OCI-LY3 (cell line): ENCODE measurements around the gene RTTN.

Experiments used
- H2AFZ ChIP-seq: fragments of 200-600, 300-600 bp; shearing (Covaris generic); 2 replicates; pipeline ENCODE4 v1.6.0; 2014; ENCODE audit warnings: antibody characterized with exemption, low read depth, low read length
- H3K27ac ChIP-seq: fragments of 200-600, 300-600 bp; sonication (generic); 2 replicates; pipeline ENCODE4 v1.5.1; 2014; ENCODE audit warnings: mild to moderate bottlenecking, low read length, moderate library complexity, mixed read lengths
- H3K27me3 ChIP-seq: fragments of 200-600, 300-600 bp; sonication (generic); 2 replicates; pipeline ENCODE4 v1.6.1; 2014; ENCODE audit warnings: low read depth, low read length, mixed read lengths
- H3K36me3 ChIP-seq: fragments of 200-600, 300-600 bp; sonication (generic); replicated peaks from 2 replicates; pipeline ENCODE3; 2014; ENCODE audit warnings: low read depth, low read length, mixed read lengths
- H3K4me1 ChIP-seq: fragments of 300-600, 200-600 bp; sonication (generic); 2 replicates; pipeline ENCODE4 v1.6.1; 2014; ENCODE audit warnings: low read length, mixed read lengths
- H3K4me2 ChIP-seq: fragments of 200-600, 300-600 bp; sonication (generic); 2 replicates; pipeline ENCODE4 v1.6.1; 2014; ENCODE audit warnings: low read length, mixed read lengths
- H3K4me3 ChIP-seq: fragments of 300-600, 200-600 bp; sonication (generic); 2 replicates; pipeline ENCODE4 v1.5.1; 2014; ENCODE audit warnings: antibody characterized with exemption, mild to moderate bottlenecking, low read length, moderate library complexity
- H3K79me2 ChIP-seq: fragments of 300-600, 200-600 bp; shearing (Covaris generic); 2 replicates; pipeline ENCODE4 v1.6.1; 2014; ENCODE audit warnings: mild to moderate bottlenecking, low read length, mixed read lengths
- H3K9ac ChIP-seq: fragments of 300-600, 200-600 bp; shearing (Covaris generic); 2 replicates; pipeline ENCODE4 v1.6.0; 2014; ENCODE audit warnings: mild to moderate bottlenecking, low read length, moderate library complexity
- H3K9me3 ChIP-seq: fragments of 200-600, 300-600 bp; shearing (Covaris generic); 2 replicates; pipeline ENCODE4 v1.6.1; 2014; ENCODE audit warnings: low read length, mixed read lengths; ENCODE audit not compliant: insufficient read depth
- H4K20me1 ChIP-seq: fragments of 200-600, 300-600 bp; sonication (generic); 2 replicates; pipeline ENCODE4 v1.6.1; 2016; ENCODE audit warnings: low read length, mixed read lengths; ENCODE audit not compliant: insufficient read depth
- EZH2phosphoT487 ChIP-seq: fragments of 200-600 bp; shearing (Covaris generic); IDR thresholded peaks from 2 replicates; pipeline ENCODE4 v1.6.1; 2018; ENCODE audit warnings: antibody characterized with exemption, mixed run types, low read depth
- TF ChIP-seq, protein P1 (sequence below): fragments of 200-600, 300-600 bp; sonication (generic); IDR thresholded peaks from 2 replicates; pipeline ENCODE4 v1.5.1; 2014; ENCODE audit warnings: antibody characterized with exemption, low read length, low read depth

The RTTN gene

DNA sequence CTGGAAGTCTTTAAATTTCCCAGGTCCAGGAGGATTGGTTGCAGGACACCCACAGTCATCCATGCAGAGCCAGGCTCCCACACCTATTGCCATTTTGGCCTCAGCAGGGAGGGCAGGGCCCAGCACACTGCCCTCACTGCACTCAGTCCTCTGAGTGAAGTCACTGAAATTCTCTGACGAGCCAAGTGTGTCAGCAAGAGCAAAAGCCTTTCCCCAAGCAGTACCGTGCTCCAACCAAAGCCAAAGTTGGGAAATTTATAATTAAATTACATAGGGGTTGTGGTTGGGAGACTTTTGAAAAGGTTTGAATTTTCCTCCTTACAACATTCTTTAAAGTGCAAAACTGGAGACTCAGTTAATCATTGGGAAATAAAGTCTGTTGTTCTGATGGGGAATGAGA is 159.3 kb downstream of the RTTN start:
- no peaks in the 10 kb centered on the region for H3K9me3 ChIP-seq
- H3K9ac ChIP-seq = no peak overlapping the region
- H3K4me2 ChIP-seq = no peak overlapping the region
- TF ChIP-seq, protein P1, sequence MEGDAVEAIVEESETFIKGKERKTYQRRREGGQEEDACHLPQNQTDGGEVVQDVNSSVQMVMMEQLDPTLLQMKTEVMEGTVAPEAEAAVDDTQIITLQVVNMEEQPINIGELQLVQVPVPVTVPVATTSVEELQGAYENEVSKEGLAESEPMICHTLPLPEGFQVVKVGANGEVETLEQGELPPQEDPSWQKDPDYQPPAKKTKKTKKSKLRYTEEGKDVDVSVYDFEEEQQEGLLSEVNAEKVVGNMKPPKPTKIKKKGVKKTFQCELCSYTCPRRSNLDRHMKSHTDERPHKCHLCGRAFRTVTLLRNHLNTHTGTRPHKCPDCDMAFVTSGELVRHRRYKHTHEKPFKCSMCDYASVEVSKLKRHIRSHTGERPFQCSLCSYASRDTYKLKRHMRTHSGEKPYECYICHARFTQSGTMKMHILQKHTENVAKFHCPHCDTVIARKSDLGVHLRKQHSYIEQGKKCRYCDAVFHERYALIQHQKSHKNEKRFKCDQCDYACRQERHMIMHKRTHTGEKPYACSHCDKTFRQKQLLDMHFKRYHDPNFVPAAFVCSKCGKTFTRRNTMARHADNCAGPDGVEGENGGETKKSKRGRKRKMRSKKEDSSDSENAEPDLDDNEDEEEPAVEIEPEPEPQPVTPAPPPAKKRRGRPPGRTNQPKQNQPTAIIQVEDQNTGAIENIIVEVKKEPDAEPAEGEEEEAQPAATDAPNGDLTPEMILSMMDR = no peak
- TF ChIP-seq EZH2phosphoT487 = no peak
- H3K4me3 ChIP-seq = no peak overlapping the region
- H4K20me1 ChIP-seq = no peaks in the 10 kb centered on the region
- no peak overlapping the region for H3K27ac ChIP-seq
- H3K27me3 ChIP-seq = no peaks in the 10 kb centered on the region
- H2AFZ ChIP-seq = no peak overlapping the region
- H3K36me3 ChIP-seq = peaks cover 44% of the 10 kb centered on the region
- no peaks in the 10 kb centered on the region for H3K79me2 ChIP-seq
- H3K4me1 ChIP-seq = peaks cover 10% of the 10 kb centered on the region

DNA sequence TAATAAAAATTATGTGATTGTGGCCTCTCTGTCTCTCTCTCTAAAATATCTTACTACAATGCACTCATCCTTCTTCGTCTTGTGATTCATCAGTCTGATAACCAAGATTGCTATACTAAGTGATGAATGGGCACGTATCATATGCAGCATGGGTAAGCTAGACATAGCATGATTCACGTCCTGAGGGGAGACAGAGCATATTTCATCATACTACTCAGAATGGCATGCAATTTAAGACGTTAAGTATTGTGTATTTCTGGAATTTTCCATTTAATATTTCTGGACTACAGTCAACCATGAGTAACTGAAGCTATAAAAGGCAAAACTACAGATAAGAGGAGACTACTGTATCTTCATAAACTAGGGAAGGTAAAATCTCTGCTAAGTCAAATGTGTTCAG is 160.9 kb downstream of the RTTN start:
- Histone ChIP-seq H3K4me1 (peaks cover 10% of the 10 kb centered on the region), H3K27ac (no peak overlapping the region), H3K36me3 (peaks cover 39% of the 10 kb centered on the region), H3K4me2 (no peak overlapping the region), H4K20me1 (no peaks in the 10 kb centered on the region), H2AFZ (no peak overlapping the region), H3K27me3 (no peaks in the 10 kb centered on the region), H3K4me3 (no peak overlapping the region), H3K79me2 (no peaks in the 10 kb centered on the region), H3K9me3 (no peaks in the 10 kb centered on the region), H3K9ac (no peak overlapping the region)
- no peak for TF ChIP-seq EZH2phosphoT487
- TF ChIP-seq, protein P1 = no peak

DNA sequence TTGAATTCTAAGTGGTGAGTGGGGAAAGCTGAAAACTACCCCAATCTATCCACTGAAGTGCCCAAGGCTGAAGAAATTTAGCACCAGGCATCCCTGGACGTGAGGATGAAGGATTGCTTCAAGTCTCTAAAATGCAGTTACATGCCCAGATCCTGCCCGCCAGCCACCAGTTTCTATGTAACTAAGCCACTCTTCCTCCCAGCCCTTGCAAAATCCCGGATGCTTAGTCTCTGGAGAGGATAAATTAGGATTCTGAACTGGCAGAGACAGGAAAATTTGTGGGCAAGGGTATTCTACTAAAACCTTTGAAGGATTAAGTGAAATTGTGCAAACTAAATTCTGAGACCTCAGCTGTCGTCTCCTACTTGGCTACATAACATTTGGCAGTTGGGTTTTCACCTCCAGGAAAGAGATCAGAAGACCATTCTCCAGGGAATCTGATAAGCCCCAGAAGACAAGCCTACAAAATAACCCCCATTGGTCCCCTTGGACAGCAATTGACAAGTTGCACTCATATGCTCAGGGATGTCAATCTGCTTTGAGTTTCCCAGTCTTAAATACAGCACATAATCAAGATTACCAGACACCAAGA is 163.9 kb downstream of the RTTN start:
- H3K4me1 ChIP-seq = peaks cover 29% of the 10 kb centered on the region
- TF ChIP-seq EZH2phosphoT487 = no peak
- TF ChIP-seq, protein P1 = no peak
- H3K4me2 ChIP-seq = no peak overlapping the region
- no peak overlapping the region for H2AFZ ChIP-seq
- no peaks in the 10 kb centered on the region for H3K9me3 ChIP-seq
- no peak overlapping the region for H3K9ac ChIP-seq
- no peaks in the 10 kb centered on the region for H3K27me3 ChIP-seq
- no peak overlapping the region for H3K27ac ChIP-seq
- no peaks in the 10 kb centered on the region for H4K20me1 ChIP-seq
- H3K79me2 ChIP-seq = peaks cover 7% of the 10 kb centered on the region
- no peak overlapping the region for H3K4me3 ChIP-seq
- peaks cover 43% of the 10 kb centered on the region for H3K36me3 ChIP-seq

DNA sequence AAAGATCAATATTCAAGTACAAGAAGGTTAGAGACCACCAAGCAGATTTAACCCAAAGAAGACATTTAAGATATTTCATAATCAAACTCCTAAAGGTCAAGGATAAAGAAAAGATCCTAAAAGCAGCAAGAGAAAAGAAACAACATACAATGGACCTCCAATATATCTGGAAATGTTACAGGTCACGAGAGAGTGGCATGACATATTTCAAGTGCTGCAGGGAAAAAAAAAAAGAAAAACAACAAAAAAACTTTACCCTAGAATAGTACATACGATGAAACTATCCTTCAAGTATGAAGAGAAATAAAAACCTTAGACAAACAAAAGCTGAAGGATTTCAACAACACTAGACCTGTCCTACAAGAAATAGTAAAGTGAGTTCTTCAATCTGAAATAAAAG is 166.3 kb downstream of the RTTN start:
- Histone ChIP-seq H3K36me3 (peaks cover 45% of the 10 kb centered on the region), H3K9ac (no peak overlapping the region), H3K27ac (no peak overlapping the region), H3K9me3 (no peaks in the 10 kb centered on the region), H2AFZ (no peak overlapping the region), H3K79me2 (peaks cover 26% of the 10 kb centered on the region), H4K20me1 (no peaks in the 10 kb centered on the region), H3K4me1 (peaks cover 42% of the 10 kb centered on the region), H3K4me2 (no peak overlapping the region), H3K27me3 (no peaks in the 10 kb centered on the region), H3K4me3 (no peak overlapping the region)
- TF ChIP-seq, protein P1 = no peak
- TF ChIP-seq EZH2phosphoT487 = no peak
